ENCODE measurements around the gene CYSLTR1.
"Not testable (repeated sequence)": the region's sequence is repeated elsewhere in the genome, so short reads cannot be mapped to it uniquely, and the experiment has no call there.

CYSLTR1 gene

GRCh38 chrX:78315745-78316144 is 11.7 kb downstream of the CYSLTR1 start:
- Histone ChIP-seq H3K4me1 (no peaks in the 10 kb centered on the region), H3K36me3 (replicated peaks) (no peaks in the 10 kb centered on the region), H3K4me3 (no peak overlapping the region), H3K9me3 (no peaks in the 10 kb centered on the region), H3K27me3 (ENCODE audit: low read depth) (no peaks in the 10 kb centered on the region)
- in situ Hi-C loops (cut with MboI; ENCODE audit: low sequenced_read_pairs), result no loop called here
- DNase-seq (ENCODE audit: low spot score in 2 of 2), result no peak

GRCh38 chrX:78314561-78314960 is 12.8 kb downstream of the CYSLTR1 start:
- no peak for DNase-seq (ENCODE audit: low spot score in 2 of 2)

GRCh38 chrX:78313526-78313925 is 13.9 kb downstream of the CYSLTR1 start:
- Histone ChIP-seq H3K36me3 (replicated peaks) (no peaks in the 10 kb centered on the region), H3K27me3 (ENCODE audit: low read depth) (no peaks in the 10 kb centered on the region), H3K4me1 (no peaks in the 10 kb centered on the region), H3K4me3 (no peak overlapping the region), H3K9me3 (no peaks in the 10 kb centered on the region)
- no peak for DNase-seq (ENCODE audit: low spot score in 2 of 2)
- in situ Hi-C loops (cut with MboI; ENCODE audit: low sequenced_read_pairs), result no loop called here

More at GRCh38 chrX:78314561-78314960, 12.8 kb downstream of the CYSLTR1 start:
- H3K4me1 ChIP-seq, result no peaks in the 10 kb centered on the region
- H3K9me3 ChIP-seq, result no peaks in the 10 kb centered on the region
- no peak overlapping the region for H3K4me3 ChIP-seq
- H3K36me3 ChIP-seq (replicated peaks), result no peaks in the 10 kb centered on the region
- in situ Hi-C loops (cut with MboI; ENCODE audit: low sequenced_read_pairs), result no loop called here
- H3K27me3 ChIP-seq (ENCODE audit: low read depth), result no peaks in the 10 kb centered on the region

- in situ Hi-C loops (cut with MboI; ENCODE audit: low sequenced_read_pairs), result no loop called here
- H3K27me3 ChIP-seq (ENCODE audit: low read depth), result no peaks in the 10 kb centered on the region
- no peaks in the 10 kb centered on the region for H3K9me3 ChIP-seq
- no peaks in the 10 kb centered on the region for H3K4me1 ChIP-seq
- no peak for DNase-seq (ENCODE audit: low spot score in 2 of 2)
- no peak overlapping the region for H3K4me3 ChIP-seq
- H3K36me3 ChIP-seq (replicated peaks), result no peaks in the 10 kb centered on the region
Measured at GRCh38 chrX:78307665-78308064, 19.7 kb downstream of the CYSLTR1 start.

GRCh38 chrX:78303086-78303485 is 24.3 kb downstream of the CYSLTR1 start:
- DNase-seq (ENCODE audit: low spot score in 2 of 2), result no peak
- H3K4me1 ChIP-seq, result no peaks in the 10 kb centered on the region
- H3K27me3 ChIP-seq (ENCODE audit: low read depth), result no peaks in the 10 kb centered on the region
- no peaks in the 10 kb centered on the region for H3K9me3 ChIP-seq
- H3K4me3 ChIP-seq, result no peak overlapping the region
- H3K36me3 ChIP-seq (replicated peaks), result no peaks in the 10 kb centered on the region
- in situ Hi-C loops (cut with MboI; ENCODE audit: low sequenced_read_pairs), result no loop called here

- H3K36me3 ChIP-seq (replicated peaks); in situ Hi-C loops (cut with MboI; ENCODE audit: low sequenced_read_pairs); H3K9me3 ChIP-seq; H3K27me3 ChIP-seq (ENCODE audit: low read depth); H3K4me3 ChIP-seq; DNase-seq (ENCODE audit: low spot score in 2 of 2); H3K4me1 ChIP-seq: not testable (repeated sequence)
Measured at GRCh38 chrX:78300933-78301332, 26.5 kb downstream of the CYSLTR1 start.

GRCh38 chrX:78283511-78283910 is 43.9 kb downstream of the CYSLTR1 start:
- DNase-seq (ENCODE audit: low spot score in 2 of 2), result no peak
- Histone ChIP-seq H3K4me1 (no peaks in the 10 kb centered on the region), H3K36me3 (replicated peaks) (no peaks in the 10 kb centered on the region), H3K9me3 (no peaks in the 10 kb centered on the region), H3K27me3 (ENCODE audit: low read depth) (no peaks in the 10 kb centered on the region), H3K4me3 (no peak overlapping the region)
- in situ Hi-C loops (cut with MboI; ENCODE audit: low sequenced_read_pairs), result no loop called here

- Histone ChIP-seq H3K27me3 (ENCODE audit: low read depth) (no peaks in the 10 kb centered on the region), H3K4me1 (no peaks in the 10 kb centered on the region), H3K36me3 (replicated peaks) (no peaks in the 10 kb centered on the region), H3K4me3 (no peak overlapping the region), H3K9me3 (no peaks in the 10 kb centered on the region)
- DNase-seq (ENCODE audit: low spot score in 2 of 2), result no peak
- in situ Hi-C loops (cut with MboI; ENCODE audit: low sequenced_read_pairs), result no loop called here
Measured at GRCh38 chrX:78237127-78237526, 90.3 kb downstream of the CYSLTR1 start.

- H3K9me3 ChIP-seq; H3K27me3 ChIP-seq (ENCODE audit: low read depth); H3K4me3 ChIP-seq; H3K36me3 ChIP-seq (replicated peaks); DNase-seq (ENCODE audit: low spot score in 2 of 2); H3K4me1 ChIP-seq; in situ Hi-C loops (cut with MboI; ENCODE audit: low sequenced_read_pairs): not testable (repeated sequence)
Measured at GRCh38 chrX:78226047-78226446, 101.4 kb downstream of the CYSLTR1 start.

Measured in HAP-1 (cell line).